Right lobe of liver (tissue), 6 donors: ENCODE measurements around the gene NDOR1. TPM values are rescaled to one million over a fixed set of nuclear protein-coding genes. Genes with fewer than 3 reads are reported as not detected.

Experiments used
- ATAC-seq, 4 donors: fragments of 200-7000 bp; cut with Tn5 transposase; one replicate each; pipeline ENCODE4 v1.9.1; 2020; ENCODE audit warnings: mild to moderate bottlenecking in 4 of 4, moderate library complexity in 4 of 4
- DNase-seq, 3 donors: peaks; one replicate each; pipeline ENCODE4 v3.0.0-alpha.2; 2020
- H3K27ac ChIP-seq, 3 donors: fragments of 200-600 bp; one replicate each; pipeline ENCODE4 v1.8.0; 2022
- H3K27me3 ChIP-seq, 2 donors: fragments of 200-600 bp; one replicate each; pipeline ENCODE4 v1.8.0; 2022
- H3K36me3 ChIP-seq, 4 donors: fragments of 200-600 bp; sonication (generic) in 1 of 4; one replicate each; pipeline versions ENCODE4 v1.5.1 to v1.8.0; 2017 to 2022; ENCODE audit warnings: control low read depth in 1 of 4
- H3K4me1 ChIP-seq, 4 donors: fragments of 200-600 bp; sonication (generic) in 1 of 4; one replicate each; pipeline versions ENCODE4 v1.5.1 to v1.8.0; 2017 to 2022; ENCODE audit warnings: control low read depth in 1 of 4
- H3K4me3 ChIP-seq, 3 donors: fragments of 200-600 bp; one replicate each; pipeline ENCODE4 v1.8.0; 2022
- H3K9me3 ChIP-seq, 4 donors: fragments of 200-600 bp; sonication (generic) in 1 of 4; one replicate each; pipeline versions ENCODE4 v1.5.1 to v1.8.0; 2017 to 2022; ENCODE audit warnings: control low read depth in 1 of 4
- CTCF ChIP-seq, 4 donors: fragments of 200-600 bp in 3 of 4; fragments of 450-650 bp in 1 of 4; IDR thresholded peaks; one replicate each; pipeline versions ENCODE4 v1.5.1 to v1.8.0; 2016 to 2022; ENCODE audit warnings: antibody characterized with exemption in 4 of 4, mild to moderate bottlenecking in 2 of 4
- POLR2A ChIP-seq: fragments of 450-650 bp; IDR thresholded peaks from one replicate; pipeline ENCODE4 v1.6.1; 2017; ENCODE audit warnings: antibody characterized with exemption, mild to moderate bottlenecking
- WGBS: methylation state at CpG from one replicate; pipeline ENCODE4 v1.1.6; 2018; ENCODE audit warnings: low coverage, low lambda C conversion rate; ENCODE audit not compliant: insufficient coverage; ENCODE audit errors: missing lambda C conversion rate; 5-methylcytosine and 5-hydroxymethylcytosine counted together
- intact Hi-C, 2 donors: fragments of 100-400 bp; cut with DNase I; formaldehyde crosslinking; loops; one replicate each; pipeline versions ENCODE4 v1.11.2 to v1.14.1; 2022
- total RNA-seq, 6 experiments: library from RNA; depleted of rRNA in 2 of 6; stranded (reverse); fragments of >200 nt in 2 of 6; fragmentation: NEBNext Ultra II Directional in 3 of 6; extraction: Animal tissue kit (Norgen Biotek cat#: 25700) in 3 of 6; gene quantifications; one replicate each; pipeline versions ENCODE4 v1.1.0 to v1.2.4, GENCODE V29; 2016 to 2023
- donor health status: DM: no; HTN: yes; CAD: no.
- donor health status: DM: no; HTN: no; CAD: no.
- donor health status: DM: no; HTN: no; CAD: no.
- donor health status: DM: no; HTN: yes; CAD: no.
- donor health status: DM: no; HTN: yes; CAD: no.

NDOR1 gene
- total RNA-seq, 6 experiments from 2014 or later: 4.7 to 9.6 (median 7.4) TPM

- H3K9me3 ChIP-seq: no peaks in the 10 kb centered on the region
- ATAC-seq (no peak), DNase-seq (no peak)
- H3K4me1 ChIP-seq: peaks cover 0 to 57% (median 28%) of the 10 kb centered on the region in 4 donors
- H3K27me3 ChIP-seq: no peaks in the 10 kb centered on the region
- no peak overlapping the region for H3K27ac ChIP-seq
- TF ChIP-seq CTCF (IDR thresholded peaks at IDR 0.05) (no peak), POLR2A (no peak)
- WGBS: 57% methylated on average over 5 of the region's 10 CpGs
- peaks cover 0 to 10% (median 0%) of the 10 kb centered on the region in 4 donors for H3K36me3 ChIP-seq
- intact Hi-C loops: no loop called here
- no peak overlapping the region for H3K4me3 ChIP-seq
Observed at GRCh38 chr9:137192448-137192780, 13.1 kb upstream of the NDOR1 start.

- H3K4me3 ChIP-seq: no peak overlapping the region
- no peak overlapping the region for H3K27ac ChIP-seq
- peaks cover 0 to 10% (median 0%) of the 10 kb centered on the region in 4 donors for H3K36me3 ChIP-seq
- H3K27me3 ChIP-seq: no peaks in the 10 kb centered on the region
- 50% methylated on average over 1 of the region's 2 CpGs for WGBS
- peaks cover 0 to 56% (median 27%) of the 10 kb centered on the region in 4 donors for H3K4me1 ChIP-seq
- H3K9me3 ChIP-seq: no peaks in the 10 kb centered on the region
- ATAC-seq (no peak), DNase-seq (no peak)
- intact Hi-C loops: no loop called here
- TF ChIP-seq POLR2A (no peak), CTCF (IDR thresholded peaks at IDR 0.05) (no peak)
Observed at GRCh38 chr9:137192859-137193258, 12.6 kb upstream of the NDOR1 start.

GRCh38 chr9:137193771-137194170 lies 11.7 kb upstream of the NDOR1 start:
- Histone ChIP-seq H3K27ac (peak overlapping the region in 1 of 3 donors; percentile 55), H3K27me3 (no peaks in the 10 kb centered on the region), H3K36me3 (peaks cover 0 to 10% (median 0%) of the 10 kb centered on the region in 4 donors), H3K4me1 (peaks cover 0 to 59% (median 27%) of the 10 kb centered on the region in 4 donors), H3K4me3 (no peak overlapping the region), H3K9me3 (no peaks in the 10 kb centered on the region)
- ATAC-seq: no peak
- no peak for TF ChIP-seq POLR2A
- no peak for TF ChIP-seq CTCF (IDR thresholded peaks at IDR 0.05)
- no CpG with 5 or more reads among the region's 14 CpGs for WGBS
- intact Hi-C loops: no loop called here
- DNase-seq: no peak

GRCh38 chr9:137194388-137194787 lies 11.1 kb upstream of the NDOR1 start:
- ATAC-seq (peak in 2 of 4 donors; percentile 30 to 32), DNase-seq (peak in 2 of 3 donors; percentile 77 to 78)
- Histone ChIP-seq H3K4me3 (peak overlapping the region in 2 of 3 donors; percentile 4), H3K4me1 (peaks cover 0 to 62% (median 25%) of the 10 kb centered on the region in 4 donors), H3K9me3 (no peaks in the 10 kb centered on the region), H3K27ac (peak overlapping the region in 1 of 3 donors; percentile 55), H3K27me3 (no peaks in the 10 kb centered on the region), H3K36me3 (peaks cover 0 to 10% (median 0%) of the 10 kb centered on the region in 4 donors)
- intact Hi-C loops: no loop called here
- 26% methylated on average over 7 of the region's 16 CpGs for WGBS
- TF ChIP-seq POLR2A: no peak
- no peak for TF ChIP-seq CTCF (IDR thresholded peaks at IDR 0.05)

GRCh38 chr9:137194909-137195308 lies 10.6 kb upstream of the NDOR1 start:
- H3K27ac ChIP-seq: peak overlapping the region in 1 of 3 donors; percentile 55
- peaks cover 0 to 59% (median 23%) of the 10 kb centered on the region in 4 donors for H3K4me1 ChIP-seq
- peak in 2 of 4 donors; percentile 1 to 5 for ATAC-seq
- no peaks in the 10 kb centered on the region for H3K9me3 ChIP-seq
- peaks cover 0 to 9% (median 0%) of the 10 kb centered on the region in 4 donors for H3K36me3 ChIP-seq
- no peak for DNase-seq
- H3K4me3 ChIP-seq: peak overlapping the region; percentile 4 to 19 (median 7)
- TF ChIP-seq POLR2A (no peak), CTCF (IDR thresholded peaks at IDR 0.05) (no peak)
- intact Hi-C loops: no loop called here
- no peaks in the 10 kb centered on the region for H3K27me3 ChIP-seq
- 48% methylated on average over 7 of the region's 10 CpGs for whole genome bisulfite sequencing
